ENCODE results near the gene USP40. TPM values are rescaled to one million over a fixed set of nuclear protein-coding genes. Genes with fewer than 3 reads are reported as not detected.

The USP40 gene
- total RNA-seq, 4 donors from 2014 or later: 18.7 to 32.8 (median 23.0) TPM

GRCh38 chr2:233450864-233451575, 115.6 kb downstream of the USP40 start:
- DNase-seq: no peak
- peaks cover 0 to 100% (median 24%) of the 10 kb centered on the region in 3 donors for H3K36me3 ChIP-seq

GRCh38 chr2:233449921-233450863, 116.4 kb downstream of the USP40 start:
- peaks cover 0 to 100% (median 21%) of the 10 kb centered on the region in 3 donors for H3K36me3 ChIP-seq
- intact Hi-C loops (cut with DNase I): loop anchor here (5.0 to 10.0 kb wide), 3 partner anchors 95 to 382 kb away; partner anchors contain the start of gene DGKD
- WGBS, 2 donors: 90 to 94% methylated on average over 8 to 23 of the region's 33 CpGs

More at GRCh38 chr2:233450864-233451575, 115.6 kb downstream of the USP40 start:
- Histone ChIP-seq H3K4me3 (no peak overlapping the region), H3K9me3 (no peaks in the 10 kb centered on the region), H3K4me1 (peaks cover 0 to 11% (median 0%) of the 10 kb centered on the region in 3 donors), H3K27me3 (no peaks in the 10 kb centered on the region), H3K27ac (no peak overlapping the region)
- intact Hi-C loops (cut with DNase I): loop anchor here (5.0 kb wide), 1 partner anchor 381 kb away; no protein-coding TSS in a partner anchor
- WGBS, 2 donors: 83 to 89% methylated on average over 10 to 15 of the region's 22 CpGs
- TF ChIP-seq, protein P1, sequence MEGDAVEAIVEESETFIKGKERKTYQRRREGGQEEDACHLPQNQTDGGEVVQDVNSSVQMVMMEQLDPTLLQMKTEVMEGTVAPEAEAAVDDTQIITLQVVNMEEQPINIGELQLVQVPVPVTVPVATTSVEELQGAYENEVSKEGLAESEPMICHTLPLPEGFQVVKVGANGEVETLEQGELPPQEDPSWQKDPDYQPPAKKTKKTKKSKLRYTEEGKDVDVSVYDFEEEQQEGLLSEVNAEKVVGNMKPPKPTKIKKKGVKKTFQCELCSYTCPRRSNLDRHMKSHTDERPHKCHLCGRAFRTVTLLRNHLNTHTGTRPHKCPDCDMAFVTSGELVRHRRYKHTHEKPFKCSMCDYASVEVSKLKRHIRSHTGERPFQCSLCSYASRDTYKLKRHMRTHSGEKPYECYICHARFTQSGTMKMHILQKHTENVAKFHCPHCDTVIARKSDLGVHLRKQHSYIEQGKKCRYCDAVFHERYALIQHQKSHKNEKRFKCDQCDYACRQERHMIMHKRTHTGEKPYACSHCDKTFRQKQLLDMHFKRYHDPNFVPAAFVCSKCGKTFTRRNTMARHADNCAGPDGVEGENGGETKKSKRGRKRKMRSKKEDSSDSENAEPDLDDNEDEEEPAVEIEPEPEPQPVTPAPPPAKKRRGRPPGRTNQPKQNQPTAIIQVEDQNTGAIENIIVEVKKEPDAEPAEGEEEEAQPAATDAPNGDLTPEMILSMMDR (IDR thresholded peaks at IDR 0.05): no peak
- TF ChIP-seq POLR2A (IDR thresholded peaks at IDR 0.05): no peak

DNA sequence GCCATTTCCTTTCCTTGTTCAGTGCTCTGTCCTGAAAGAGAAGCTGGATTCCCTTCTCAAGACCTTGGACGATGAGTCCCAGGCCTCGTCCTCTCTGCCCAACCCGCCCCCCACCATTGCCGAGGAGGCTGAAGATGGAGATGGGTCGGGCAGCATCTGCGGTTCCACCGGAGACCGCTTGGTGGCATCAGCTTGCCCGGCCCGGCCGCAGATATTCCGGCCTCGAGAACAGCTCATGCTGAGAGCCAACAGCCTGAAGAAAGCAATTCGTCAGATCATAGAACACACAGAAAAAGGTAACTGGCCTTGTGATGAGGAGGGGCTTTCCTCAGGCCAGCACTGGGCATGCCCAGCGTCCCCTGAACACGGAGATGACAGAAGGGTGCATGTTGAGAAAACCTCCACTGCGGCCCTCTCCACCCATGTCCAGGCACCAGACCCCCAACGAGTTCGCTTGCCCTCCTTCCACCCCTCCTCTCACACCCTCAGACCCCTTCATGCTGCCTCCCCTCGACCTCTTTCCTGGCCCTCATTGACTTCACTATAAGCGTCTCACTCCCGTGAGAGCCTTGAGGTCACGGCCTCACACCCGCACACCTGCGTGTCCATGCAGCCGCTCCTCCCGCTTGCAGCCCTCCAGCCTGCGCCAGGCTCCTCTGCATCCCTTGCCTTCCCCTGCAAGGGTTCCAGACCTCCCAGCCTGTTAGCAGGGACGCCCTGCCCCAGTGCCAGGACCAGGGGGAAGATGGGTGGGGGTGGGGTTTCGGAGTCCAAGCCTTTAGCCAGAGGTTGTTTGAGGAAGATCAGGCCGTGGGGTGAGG, 117.3 kb downstream of the USP40 start:
- no peak overlapping the region for H3K27ac ChIP-seq
- no peaks in the 10 kb centered on the region for H3K9me3 ChIP-seq
- intact Hi-C loops (cut with DNase I): loop anchor here (10.0 kb wide), 2 partner anchors 94 to 154 kb away; partner anchors contain the start of gene DGKD
- H3K27me3 ChIP-seq: no peaks in the 10 kb centered on the region
- no peak for DNase-seq
- WGBS, 2 donors: 71 to 76% methylated on average over 14 to 16 of the region's 31 CpGs
- H3K4me3 ChIP-seq: no peak overlapping the region
- TF ChIP-seq POLR2A (IDR thresholded peaks at IDR 0.05): no peak
- TF ChIP-seq, protein P1 (IDR thresholded peaks at IDR 0.05): peak in 5 of 6 experiments; percentile 39 to 86 (median 70)
- H3K36me3 ChIP-seq: peaks cover 0 to 100% (median 15%) of the 10 kb centered on the region in 3 donors
- H3K4me1 ChIP-seq: peaks cover 0 to 11% (median 0%) of the 10 kb centered on the region in 3 donors

More at GRCh38 chr2:233449921-233450863, 116.4 kb downstream of the USP40 start:
- Histone ChIP-seq H3K27me3 (no peaks in the 10 kb centered on the region), H3K4me3 (no peak overlapping the region), H3K4me1 (peaks cover 0 to 11% (median 0%) of the 10 kb centered on the region in 3 donors), H3K9me3 (no peaks in the 10 kb centered on the region), H3K27ac (no peak overlapping the region)
- TF ChIP-seq, protein P1 (IDR thresholded peaks at IDR 0.05): no peak
- TF ChIP-seq POLR2A (IDR thresholded peaks at IDR 0.05): no peak
- DNase-seq: no peak

GRCh38 chr2:233448575-233448974, 118.0 kb downstream of the USP40 start:
- intact Hi-C loops (cut with DNase I): loop anchor here (10.0 kb wide), 2 partner anchors 94 to 154 kb away; partner anchors contain the start of gene DGKD
- TF ChIP-seq, protein P1 (IDR thresholded peaks at IDR 0.05): no peak
- no peak for TF ChIP-seq POLR2A (IDR thresholded peaks at IDR 0.05)
- no peak for DNase-seq

More at GRCh38 chr2:233448575-233448974, 118.0 kb downstream of the USP40 start:
- no peak overlapping the region for H3K27ac ChIP-seq
- no peak overlapping the region for H3K4me3 ChIP-seq
- H3K36me3 ChIP-seq: peaks cover 0 to 94% (median 15%) of the 10 kb centered on the region in 3 donors
- peaks cover 0 to 15% (median 0%) of the 10 kb centered on the region in 3 donors for H3K4me1 ChIP-seq
- H3K27me3 ChIP-seq: no peaks in the 10 kb centered on the region
- H3K9me3 ChIP-seq: no peaks in the 10 kb centered on the region
- 81 to 83% methylated on average over 4 of the region's 4 CpGs for WGBS, 2 donors
